ENCODE measurements around the gene FGF10.

FGF10 gene

GRCh38 chr5:44389090-44389822 lies at the start of gene FGF10:
Gene FGF10 (minus strand): TSS chr5:44389420. CDS start chr5:44388682, 738 bp downstream.
- no peak for DNase-seq

GRCh38 chr5:44426944-44427343 lies 37.7 kb upstream of the FGF10 start:
- DNase-seq = no peak

DNA sequence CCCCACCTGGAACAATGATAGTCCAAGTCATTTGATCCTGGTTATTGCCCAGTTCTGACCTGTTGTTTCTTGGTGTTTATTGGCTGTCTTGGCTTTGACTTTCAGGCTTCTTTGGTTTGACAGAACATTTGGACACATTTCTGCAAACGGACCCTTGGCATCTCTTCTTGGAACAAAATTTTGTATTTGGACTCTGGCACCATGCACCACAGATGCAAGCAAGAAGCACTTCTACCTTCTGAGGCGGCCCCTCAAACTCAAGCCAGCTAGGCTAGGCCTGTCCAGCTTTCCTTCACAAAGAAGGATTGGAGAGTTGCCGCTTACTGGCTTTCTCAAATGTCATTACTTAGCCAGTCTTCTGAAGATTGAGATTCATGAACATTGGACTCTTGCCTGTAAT lies 23.1 kb upstream of the FGF10 start:
- DNase-seq = no peak

DNA sequence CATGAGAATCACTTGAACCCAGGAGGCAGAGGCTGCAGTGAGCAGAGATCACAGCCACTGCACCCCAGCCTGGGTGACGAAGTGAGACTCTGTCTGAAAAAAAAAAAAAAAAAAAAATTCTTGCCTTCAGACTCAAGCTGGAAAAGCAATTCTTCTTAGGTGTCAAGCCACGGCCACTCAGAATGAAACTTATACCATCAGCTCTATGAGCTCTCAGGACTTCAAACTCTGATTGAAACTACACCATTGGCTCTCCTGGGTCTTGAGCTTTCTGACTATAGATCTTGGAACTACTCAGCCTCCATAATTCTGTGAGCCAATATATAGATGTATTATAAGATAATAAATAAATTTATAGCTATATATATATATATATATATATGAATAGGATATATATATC lies 12.9 kb upstream of the FGF10 start:
- no peak for DNase-seq

- no peak for DNase-seq
Observed at GRCh38 chr5:44401611-44402010, 12.4 kb upstream of the FGF10 start.

DNA sequence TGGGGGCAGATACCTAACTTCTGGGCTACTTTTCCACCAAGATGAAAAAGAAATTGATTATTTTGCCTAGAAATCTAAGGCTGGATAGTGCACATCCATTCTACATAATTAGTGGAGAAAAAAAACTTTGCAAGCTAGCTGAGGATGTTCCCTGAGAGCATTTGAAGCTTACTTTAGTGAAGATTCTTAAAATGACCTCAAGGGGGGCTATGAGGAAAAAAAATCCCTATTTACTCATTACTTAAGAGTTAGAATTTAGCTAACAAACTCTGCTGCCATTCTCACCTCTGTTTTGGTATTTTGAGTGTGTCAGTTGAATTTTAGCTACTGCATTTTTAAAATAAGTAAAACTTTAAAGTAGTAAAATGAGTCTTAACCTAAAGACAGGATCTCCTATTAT lies 9.2 kb upstream of the FGF10 start:
- no peak for DNase-seq

- DNase-seq = no peak
Observed at GRCh38 chr5:44396312-44396711, 7.1 kb upstream of the FGF10 start.

GRCh38 chr5:44390351-44390750 lies 1.1 kb upstream of the FGF10 start:
- no peak for DNase-seq

DNA sequence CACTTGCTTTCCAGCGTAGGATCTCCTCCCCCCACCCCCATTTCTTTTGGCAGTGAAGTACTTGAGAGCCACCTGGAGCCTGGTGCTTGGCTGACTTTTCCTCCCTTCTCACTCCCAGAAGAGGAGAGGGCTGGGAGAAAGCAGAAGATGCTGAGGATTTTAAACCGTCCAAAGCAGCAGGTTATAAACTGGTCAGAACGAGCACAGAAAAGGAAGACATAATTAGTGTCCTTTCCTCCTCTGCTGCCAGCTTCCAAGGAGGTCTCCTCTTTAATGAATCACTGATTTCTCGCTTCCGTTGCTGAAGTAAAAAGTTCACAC lies 563 bp upstream of the FGF10 start:
- DNase-seq = no peak

GRCh38 chr5:44388321-44389089 lies 715 bp downstream of the FGF10 start:
- no peak for DNase-seq

DNA sequence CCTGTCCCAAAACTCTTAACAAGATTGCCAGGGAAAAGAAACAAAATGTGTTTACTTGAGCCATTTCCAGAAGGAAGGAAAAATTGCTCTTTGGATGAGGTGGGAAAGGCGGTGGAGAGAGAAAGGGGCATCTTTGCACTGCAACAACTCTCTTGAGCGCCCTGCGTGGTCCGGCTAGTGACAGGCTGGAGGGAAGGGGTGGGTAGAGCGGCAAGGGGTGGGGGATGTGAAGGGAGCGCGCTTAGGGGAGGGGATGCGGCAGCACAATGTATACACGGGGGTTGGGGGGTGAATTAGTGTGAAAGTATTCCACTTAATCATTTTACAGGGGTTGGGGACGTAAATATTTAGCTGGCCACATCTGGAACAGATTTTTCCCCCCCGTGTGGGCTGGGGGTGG lies 1.3 kb downstream of the FGF10 start:
- DNase-seq = no peak

GRCh38 chr5:44387406-44387805 lies 1.8 kb downstream of the FGF10 start:
- no peak for DNase-seq

DNA sequence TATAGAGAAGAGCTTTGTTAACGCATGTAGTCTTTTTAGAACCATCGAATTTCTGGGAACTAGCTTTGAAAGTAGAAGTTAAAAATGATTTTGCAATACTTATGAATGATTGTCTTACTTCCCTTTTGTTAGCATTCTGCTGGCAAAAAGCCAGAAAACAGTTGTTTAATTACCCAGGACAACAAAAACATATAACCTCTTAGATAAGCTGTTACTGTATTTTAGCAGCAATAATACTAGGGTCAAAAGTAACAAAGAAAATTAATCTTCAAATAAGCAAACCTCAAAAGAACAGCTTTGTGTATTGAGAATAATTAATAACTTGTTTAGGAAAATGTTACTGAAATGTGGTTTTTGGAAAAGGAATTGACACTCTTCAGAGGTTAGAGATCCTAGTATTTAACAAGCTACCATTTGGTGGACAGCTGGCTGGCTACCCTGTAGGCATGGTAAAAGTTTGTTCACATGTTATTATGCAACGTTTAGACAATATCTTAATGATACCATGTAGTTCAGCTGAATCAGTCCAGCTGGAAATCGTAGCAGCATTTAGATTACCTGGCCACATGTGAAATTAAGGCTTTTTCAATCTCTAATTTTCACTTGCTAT lies 3.8 kb downstream of the FGF10 start:
- DNase-seq = no peak

DNA sequence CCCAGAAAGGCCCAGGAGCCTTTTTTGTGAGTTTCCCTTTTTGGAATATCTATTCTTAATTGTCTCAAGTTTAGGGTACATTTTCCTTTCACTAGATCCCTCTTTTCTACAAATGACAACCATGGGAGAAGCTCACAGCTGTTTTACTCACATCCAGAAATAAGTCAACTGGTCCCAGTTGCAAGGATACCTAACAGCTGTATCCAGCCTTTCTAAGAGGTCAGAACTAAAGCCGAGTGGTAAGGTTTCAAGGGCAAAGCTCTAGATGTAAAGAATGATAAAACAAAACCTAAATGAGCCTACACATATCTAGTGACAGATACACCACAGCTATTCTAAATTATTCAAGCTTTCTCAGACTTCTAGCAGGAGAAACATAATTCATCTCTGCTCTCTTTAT lies 4.4 kb downstream of the FGF10 start:
- no peak for DNase-seq

- DNase-seq = no peak
Observed at GRCh38 chr5:44382894-44383293, 6.3 kb downstream of the FGF10 start.

DNA sequence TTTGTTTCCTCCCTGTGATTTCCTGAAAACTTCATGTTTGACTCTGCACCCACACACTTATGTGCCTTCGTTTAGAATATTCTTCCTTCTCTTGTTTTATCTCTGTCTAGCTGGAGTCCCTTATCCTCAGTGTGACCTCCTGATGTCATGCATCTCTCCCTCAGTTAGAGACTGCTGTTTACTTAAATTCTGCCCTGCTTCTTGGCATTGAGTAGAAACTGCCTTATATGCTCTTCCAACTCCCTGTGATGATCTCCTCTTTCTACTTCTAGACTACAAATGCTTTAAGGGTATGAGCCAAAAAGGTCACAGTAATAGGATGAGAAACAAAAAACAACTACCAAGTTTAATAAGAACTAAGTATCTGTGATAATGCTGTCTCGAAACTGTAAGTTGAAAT lies 12.2 kb downstream of the FGF10 start:
- no peak for DNase-seq

GRCh38 chr5:44372028-44372427 lies 17.2 kb downstream of the FGF10 start:
- no peak for DNase-seq

GRCh38 chr5:44367203-44367602 lies 22.0 kb downstream of the FGF10 start:
- DNase-seq = no peak

GRCh38 chr5:44365345-44365744 lies 23.9 kb downstream of the FGF10 start:
- DNase-seq = no peak

GRCh38 chr5:44364097-44364496 lies 25.1 kb downstream of the FGF10 start:
- no peak for DNase-seq

- no peak for DNase-seq
Observed at GRCh38 chr5:44361342-44362001, 27.7 kb downstream of the FGF10 start.

- DNase-seq = no peak
Observed at GRCh38 chr5:44360919-44361318, 28.3 kb downstream of the FGF10 start.

DNA sequence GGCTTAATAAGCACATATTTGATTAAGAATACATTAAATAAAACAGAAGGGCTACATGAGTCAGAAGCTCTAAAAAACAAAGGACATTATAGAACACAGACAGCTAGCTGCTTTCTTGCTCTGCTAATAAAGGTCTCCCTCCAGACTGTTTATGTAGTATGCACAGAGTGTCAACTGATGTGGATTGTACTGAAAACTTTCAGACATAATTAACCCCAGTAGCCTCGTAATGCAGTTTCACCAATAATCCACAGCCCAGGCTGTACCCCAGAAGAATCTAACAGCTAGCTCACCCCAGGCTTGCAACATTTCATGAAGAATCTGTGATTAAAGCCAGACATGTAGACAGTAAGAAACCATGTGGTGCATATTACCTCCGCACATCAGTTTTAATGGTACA lies 30.8 kb downstream of the FGF10 start:
- DNase-seq = no peak

- no peak for DNase-seq
Observed at GRCh38 chr5:44356231-44356630, 33.0 kb downstream of the FGF10 start.
